CD14-positive monocyte (primary cell): ENCODE data around the gene MGAT4A. TPM values are rescaled to one million over a fixed set of nuclear protein-coding genes. Genes with fewer than 3 reads are reported as not detected.
A peak's percentile ranks its signal among the peaks of the same experiment; 100 is the strongest.

Source experiments
- DNase-seq, 3 donors: peaks; one replicate each; pipeline ENCODE4 v3.0.0-alpha.2; 2011 to 2022
- H2AFZ ChIP-seq: 2 replicates; pipeline ENCODE4 v1.6.0; 2012; ENCODE audit warnings: mild to moderate bottlenecking, low read depth, low read length, inconsistent platforms; ENCODE audit not compliant: insufficient read depth, poor library complexity, severe bottlenecking
- H3K27ac ChIP-seq, 2 donors: 1 replicate in 1 of 2; 2 replicates in 1 of 2; pipeline ENCODE4 v1.5.1; 2012 to 2013; ENCODE audit warnings: low read length in 2 of 2, control low read depth in 1 of 2, inconsistent platforms in 1 of 2, low read depth in 1 of 2, mild to moderate bottlenecking in 1 of 2
- H3K27me3 ChIP-seq, 2 donors: one replicate each; pipeline versions ENCODE4 v1.6.0 to v1.6.1; 2011 to 2013; ENCODE audit warnings: low read length in 2 of 2; ENCODE audit not compliant: control insufficient read depth in 2 of 2, insufficient read depth in 2 of 2
- H3K36me3 ChIP-seq, 2 donors: replicated peaks in 1 of 2; 1 replicate in 1 of 2; 2 replicates in 1 of 2; pipeline versions ENCODE4 v1.5.1 to v1.6.1; 2012 to 2013; ENCODE audit warnings: low read length in 2 of 2, control low read depth in 1 of 2, inconsistent platforms in 1 of 2, mild to moderate bottlenecking in 1 of 2; ENCODE audit not compliant: insufficient read depth in 2 of 2, control insufficient read depth in 1 of 2
- H3K4me1 ChIP-seq, 2 donors: 1 replicate in 1 of 2; 2 replicates in 1 of 2; pipeline versions ENCODE4 v1.5.1 to v1.6.1; 2012 to 2013; ENCODE audit warnings: low read length in 2 of 2, control low read depth in 1 of 2, inconsistent platforms in 1 of 2, mild to moderate bottlenecking in 1 of 2, moderate library complexity in 1 of 2; ENCODE audit not compliant: insufficient read depth in 2 of 2, control insufficient read depth in 1 of 2
- H3K4me2 ChIP-seq: replicated peaks from 2 replicates; pipeline ENCODE3; 2012; ENCODE audit warnings: low read length, moderate library complexity, mild to moderate bottlenecking; ENCODE audit not compliant: poor library complexity, severe bottlenecking; ENCODE audit errors: extremely low read depth
- H3K4me3 ChIP-seq, 3 experiments: fragments of 200-600 bp in 1 of 3; sonication (generic) in 1 of 3; replicated peaks in 1 of 3; 1 replicate in 2 of 3; 2 replicates in 1 of 3; pipeline ENCODE4 v1.5.1; 2011 to 2013; ENCODE audit warnings: low read length in 3 of 3, mild to moderate bottlenecking in 3 of 3, control low read depth in 2 of 3, low read depth in 2 of 3, inconsistent platforms in 1 of 3, moderate library complexity in 1 of 3
- H3K79me2 ChIP-seq: 2 replicates; pipeline ENCODE4 v1.6.0; 2012; ENCODE audit warnings: mild to moderate bottlenecking, control low read depth, inconsistent platforms, low read length, moderate library complexity; ENCODE audit not compliant: insufficient read depth
- H3K9ac ChIP-seq: 2 replicates; pipeline ENCODE4 v1.6.0; 2017; ENCODE audit warnings: low read length, mild to moderate bottlenecking; ENCODE audit not compliant: insufficient read depth, poor library complexity, severe bottlenecking
- H3K9me3 ChIP-seq, 2 donors: replicated peaks in 1 of 2; 1 replicate in 1 of 2; 2 replicates in 1 of 2; pipeline versions ENCODE4 v1.5.1 to v1.6.1; 2012 to 2013; ENCODE audit warnings: low read length in 2 of 2, control low read depth in 1 of 2; ENCODE audit not compliant: control insufficient read depth in 1 of 2, insufficient read depth in 1 of 2
- H4K20me1 ChIP-seq: 2 replicates; pipeline ENCODE4 v1.6.0; 2012; ENCODE audit warnings: mild to moderate bottlenecking, low read length, control low read depth, moderate library complexity; ENCODE audit not compliant: insufficient read depth
- H3K27ac Mint-ChIP-seq, 7 donors: one replicate each; pipeline ENCODE4 v1.8.0; 2020; ENCODE audit warnings: mild to moderate bottlenecking in 7 of 7, mixed read lengths in 7 of 7, moderate library complexity in 6 of 7, inconsistent platforms in 2 of 7
- H3K27me3 Mint-ChIP-seq, 3 donors: one replicate each; pipeline ENCODE4 v1.8.0; 2021 to 2022; ENCODE audit warnings: low read depth in 3 of 3, mild to moderate bottlenecking in 3 of 3, mixed read lengths in 3 of 3, moderate library complexity in 3 of 3, inconsistent platforms in 1 of 3
- H3K36me3 Mint-ChIP-seq, 2 donors: one replicate each; pipeline ENCODE4 v1.8.0; 2020; ENCODE audit warnings: mixed read lengths in 2 of 2, inconsistent platforms in 1 of 2, mild to moderate bottlenecking in 1 of 2
- H3K4me1 Mint-ChIP-seq: one replicate; pipeline ENCODE4 v1.8.0; 2020; ENCODE audit warnings: mild to moderate bottlenecking, mixed read lengths
- H3K4me3 Mint-ChIP-seq, 2 donors: one replicate each; pipeline ENCODE4 v1.8.0; 2020; ENCODE audit warnings: mild to moderate bottlenecking in 2 of 2, mixed read lengths in 2 of 2, moderate library complexity in 1 of 2
- H3K9me3 Mint-ChIP-seq, 7 donors: one replicate each; pipeline ENCODE4 v1.8.0; 2020 to 2022; ENCODE audit warnings: mixed read lengths in 7 of 7, mild to moderate bottlenecking in 6 of 7, moderate library complexity in 6 of 7, inconsistent platforms in 2 of 7
- CTCF ChIP-seq: fragments of 200-600 bp; IDR thresholded peaks from one replicate; pipeline ENCODE4 v1.8.0; 2022; ENCODE audit warnings: antibody characterized with exemption, mild to moderate bottlenecking
- WGBS: methylation state at CpG from one replicate; pipeline ENCODE4 v1.1.5; 2013; ENCODE audit warnings: missing lambda C conversion rate; ENCODE audit not compliant: insufficient coverage; 5-methylcytosine and 5-hydroxymethylcytosine counted together
- intact Hi-C, 2 donors: fragments of 100-400 bp; cut with micrococcal nuclease; formaldehyde crosslinking; loops; one replicate each; pipeline versions ENCODE4 v1.15.0 to v1.15.1; 2023
- polyA plus RNA-seq, 3 donors: library from polyadenylated mRNA; depleted of rRNA in 1 of 3; unstranded in 2 of 3; stranded (reverse) in 1 of 3; fragments of 300-500 nt in 2 of 3; fragments of >200 nt in 1 of 3; fragmentation: Illumina TruSeq in 2 of 3; gene quantifications; 1 replicate in 2 of 3; 2 replicates in 1 of 3; pipeline ENCODE4 v1.2.3, GENCODE V29; 2012 to 2021

Gene MGAT4A
- polyA plus RNA-seq, 3 donors = 24.3 to 35.9 (median 35.1) TPM

- Mint-ChIP-seq H3K36me3 (peaks cover 57 to 76% of the 10 kb centered on the region in 2 donors), H3K27ac (no peak overlapping the region), H3K4me1 (no peaks in the 10 kb centered on the region), H3K9me3 (no peaks in the 10 kb centered on the region), H3K27me3 (no peaks in the 10 kb centered on the region), H3K4me3 (no peak overlapping the region)
- Histone ChIP-seq H2AFZ (no peak overlapping the region), H3K27ac (no peak overlapping the region), H3K9ac (no peak overlapping the region), H3K4me1 (no peaks in the 10 kb centered on the region), H3K27me3 (no peaks in the 10 kb centered on the region), H3K4me3 (no peak overlapping the region), H3K36me3 (peaks cover 62 to 90% of the 10 kb centered on the region in 2 donors), H3K4me2 (no peak overlapping the region), H3K9me3 (no peaks in the 10 kb centered on the region), H4K20me1 (no peaks in the 10 kb centered on the region), H3K79me2 (no peaks in the 10 kb centered on the region)
- WGBS = 76% methylated on average over 3 of the region's 5 CpGs
- intact Hi-C loops = no loop called here
- TF ChIP-seq CTCF = no peak
- no peak for DNase-seq
Measured at GRCh38 chr2:98643496-98644100, 87.3 kb downstream of the MGAT4A start.

GRCh38 chr2:98637401-98638147 is 93.4 kb downstream of the MGAT4A start:
- Histone ChIP-seq H3K27me3 (no peaks in the 10 kb centered on the region), H3K4me1 (no peaks in the 10 kb centered on the region), H2AFZ (no peak overlapping the region), H3K27ac (no peak overlapping the region), H3K36me3 (peaks cover 78 to 83% of the 10 kb centered on the region in 2 donors), H3K9me3 (no peaks in the 10 kb centered on the region), H3K9ac (no peak overlapping the region), H4K20me1 (no peaks in the 10 kb centered on the region), H3K79me2 (no peaks in the 10 kb centered on the region), H3K4me2 (no peak overlapping the region), H3K4me3 (no peak overlapping the region)
- no peak for TF ChIP-seq CTCF
- no peak for DNase-seq
- Mint-ChIP-seq H3K4me3 (no peak overlapping the region), H3K4me1 (no peaks in the 10 kb centered on the region), H3K9me3 (no peaks in the 10 kb centered on the region), H3K27me3 (no peaks in the 10 kb centered on the region), H3K27ac (peak overlapping the region in 2 of 7 donors; percentile 46 to 48), H3K36me3 (peaks cover 76 to 87% of the 10 kb centered on the region in 2 donors)
- intact Hi-C loops = no loop called here
- WGBS = 100% methylated on average over 6 of the region's 10 CpGs
